Uterus (tissue), 4 donors: ENCODE measurements around the gene SMOC2. TPM values are rescaled to one million over a fixed set of nuclear protein-coding genes. Genes with fewer than 3 reads are reported as not detected.

ENCODE experiments used
- DNase-seq, 2 donors: peaks; one replicate each; pipeline ENCODE4 v3.0.0-alpha.2; 2019 to 2020
- H3K27ac ChIP-seq, 2 donors: fragments of 200-600 bp; sonication (generic); 1 replicate in 1 of 2; 2 replicates in 1 of 2; pipeline ENCODE4 v1.5.1; 2016 to 2018
- H3K27me3 ChIP-seq, 2 donors: fragments of 200-600 bp; sonication (generic); one replicate each; pipeline ENCODE4 v1.5.1; 2018 to 2019; ENCODE audit warnings: control low read depth in 1 of 2
- H3K36me3 ChIP-seq, 2 donors: fragments of 200-600 bp; sonication (generic); one replicate each; pipeline ENCODE4 v1.5.1; 2019; ENCODE audit warnings: control low read depth in 1 of 2
- H3K4me1 ChIP-seq, 2 donors: fragments of 200-600 bp; sonication (generic); one replicate each; pipeline ENCODE4 v1.5.1; 2018 to 2019; ENCODE audit warnings: control low read depth in 1 of 2
- H3K4me3 ChIP-seq, 2 donors: fragments of 200-600 bp; sonication (generic); 1 replicate in 1 of 2; 2 replicates in 1 of 2; pipeline ENCODE4 v1.5.1; 2018 to 2019; ENCODE audit warnings: mild to moderate bottlenecking in 1 of 2
- H3K9me3 ChIP-seq, 2 donors: fragments of 200-600 bp; sonication (generic); one replicate each; pipeline ENCODE4 v1.5.1; 2019; ENCODE audit warnings: control low read depth in 1 of 2
- CTCF ChIP-seq, 4 experiments: fragments of 200-600 bp in 2 of 4; fragments of 450-650 bp in 2 of 4; sonication (generic) in 2 of 4; IDR thresholded peaks; one replicate each; pipeline ENCODE4 v1.5.1; 2016 to 2019; ENCODE audit warnings: antibody characterized with exemption in 4 of 4, mild to moderate bottlenecking in 2 of 4, moderate library complexity in 1 of 4
- POLR2A ChIP-seq, 2 donors: fragments of 450-650 bp; IDR thresholded peaks; one replicate each; pipeline ENCODE4 v1.6.1; 2016; ENCODE audit warnings: antibody characterized with exemption in 2 of 2, mild to moderate bottlenecking in 1 of 2, moderate library complexity in 1 of 2
- intact Hi-C: fragments of 100-400 bp; cut with DNase I; formaldehyde crosslinking; loops from one replicate; pipeline ENCODE4 v1.15.1; 2023; ENCODE audit warnings: low total_unique reads
- total RNA-seq, 4 donors: library from RNA; depleted of rRNA in 3 of 4; stranded (reverse); fragments of >200 nt in 3 of 4; gene quantifications; one replicate each; pipeline versions ENCODE4 v1.1.0 to v1.2.4, GENCODE V29; 2014 to 2023
- donor health status: DM: yes; HTN: yes; CAD: no.

SMOC2 gene
- total RNA-seq, 4 donors from 2014 or later = 98.2 to 139 (median 121) TPM

GRCh38 chr6:168596344-168596743, 155.4 kb downstream of the SMOC2 start:
- intact Hi-C loops = loop anchor here (10.0 kb wide), 1 partner anchor 62 kb away; no protein-coding TSS in a partner anchor
- DNase-seq = no peak

GRCh38 chr6:168597471-168597875, 156.5 kb downstream of the SMOC2 start:
- H3K9me3 ChIP-seq = no peaks in the 10 kb centered on the region
- no peak for TF ChIP-seq POLR2A (IDR thresholded peaks at IDR 0.05)
- TF ChIP-seq CTCF (IDR thresholded peaks at IDR 0.05) = no peak
- H3K4me3 ChIP-seq = no peak overlapping the region
- intact Hi-C loops = loop anchor here (10.0 kb wide), 1 partner anchor 63 kb away; no protein-coding TSS in a partner anchor
- H3K27ac ChIP-seq = no peak overlapping the region
- H3K36me3 ChIP-seq = no peaks in the 10 kb centered on the region
- no peaks in the 10 kb centered on the region for H3K4me1 ChIP-seq
- H3K27me3 ChIP-seq = no peaks in the 10 kb centered on the region
- DNase-seq = peak in 1 of 2 donors; percentile 14

More at GRCh38 chr6:168596344-168596743, 155.4 kb downstream of the SMOC2 start:
- TF ChIP-seq CTCF (IDR thresholded peaks at IDR 0.05) = no peak
- no peak for TF ChIP-seq POLR2A (IDR thresholded peaks at IDR 0.05)
- no peak overlapping the region for H3K27ac ChIP-seq
- no peaks in the 10 kb centered on the region for H3K4me1 ChIP-seq
- no peak overlapping the region for H3K4me3 ChIP-seq
- H3K36me3 ChIP-seq = no peaks in the 10 kb centered on the region
- H3K27me3 ChIP-seq = no peaks in the 10 kb centered on the region
- no peaks in the 10 kb centered on the region for H3K9me3 ChIP-seq

- intact Hi-C loops = loop anchor here (10.0 kb wide), 1 partner anchor 64 kb away; no protein-coding TSS in a partner anchor
- Histone ChIP-seq H3K4me3 (no peak overlapping the region), H3K36me3 (no peaks in the 10 kb centered on the region), H3K4me1 (no peaks in the 10 kb centered on the region), H3K27me3 (no peaks in the 10 kb centered on the region), H3K9me3 (no peaks in the 10 kb centered on the region), H3K27ac (no peak overlapping the region)
- no peak for TF ChIP-seq CTCF (IDR thresholded peaks at IDR 0.05)
- no peak for TF ChIP-seq POLR2A (IDR thresholded peaks at IDR 0.05)
- DNase-seq = peak in 1 of 2 donors; percentile 14
Observed at GRCh38 chr6:168598251-168599117, 157.5 kb downstream of the SMOC2 start.

GRCh38 chr6:168599118-168599494, 158.1 kb downstream of the SMOC2 start:
- DNase-seq = peak in 1 of 2 donors; percentile 17
- H3K27ac ChIP-seq = no peak overlapping the region
- no peaks in the 10 kb centered on the region for H3K4me1 ChIP-seq
- intact Hi-C loops = loop anchor here (10.0 kb wide), 1 partner anchor 64 kb away; no protein-coding TSS in a partner anchor
- no peak overlapping the region for H3K4me3 ChIP-seq
- TF ChIP-seq POLR2A (IDR thresholded peaks at IDR 0.05) (no peak), CTCF (IDR thresholded peaks at IDR 0.05) (no peak)
- no peaks in the 10 kb centered on the region for H3K9me3 ChIP-seq
- no peaks in the 10 kb centered on the region for H3K36me3 ChIP-seq
- H3K27me3 ChIP-seq = no peaks in the 10 kb centered on the region

GRCh38 chr6:168599769-168600330, 158.9 kb downstream of the SMOC2 start:
- TF ChIP-seq POLR2A (IDR thresholded peaks at IDR 0.05) (no peak), CTCF (IDR thresholded peaks at IDR 0.05) (no peak)
- Histone ChIP-seq H3K4me3 (no peak overlapping the region), H3K27me3 (no peaks in the 10 kb centered on the region), H3K27ac (no peak overlapping the region), H3K9me3 (no peaks in the 10 kb centered on the region), H3K4me1 (no peaks in the 10 kb centered on the region), H3K36me3 (no peaks in the 10 kb centered on the region)
- DNase-seq = no peak
- intact Hi-C loops = loop anchor here (10.0 kb wide), 1 partner anchor 65 kb away; no protein-coding TSS in a partner anchor
